AG08395 (cell line): Measurements from ENCODE around the gene S100A16.
A peak's percentile ranks its signal among the peaks of the same experiment; 100 is the strongest.
"Not testable (repeated sequence)": the region's sequence is repeated elsewhere in the genome, so short reads cannot be mapped to it uniquely, and the experiment has no call there.

Experiments
- DNase-seq: peaks from one replicate; pipeline ENCODE4 v3.0.0; 2012; ENCODE audit warnings: mixed read lengths, low spot score

S100A16 gene

GRCh38 chr1:153615406-153615805 is 2.5 kb upstream of the S100A16 start:
- DNase-seq, result no peak

GRCh38 chr1:153614906-153615305 is 2.0 kb upstream of the S100A16 start:
- DNase-seq, result no peak

- peak; percentile 30 for DNase-seq
Measured at GRCh38 chr1:153614189-153614900, 1.4 kb upstream of the S100A16 start.

- no peak for DNase-seq
Measured at GRCh38 chr1:153613406-153613805, 469 bp upstream of the S100A16 start.

GRCh38 chr1:153612111-153612754 is 704 bp downstream of the S100A16 start:
- DNase-seq, result no peak

- no peak for DNase-seq
Measured at GRCh38 chr1:153611356-153611755, 1.6 kb downstream of the S100A16 start.

GRCh38 chr1:153610811-153611301 is 2.1 kb downstream of the S100A16 start:
- DNase-seq, result peak; percentile 36

GRCh38 chr1:153610334-153610733 is 2.6 kb downstream of the S100A16 start:
- DNase-seq, result peak; percentile 28

GRCh38 chr1:153609585-153609907 is 3.4 kb downstream of the S100A16 start:
- no peak for DNase-seq

- peak; percentile 89 for DNase-seq
Measured at GRCh38 chr1:153608742-153609584, 4.0 kb downstream of the S100A16 start.

- no peak for DNase-seq
Measured at GRCh38 chr1:153608089-153608682, 4.8 kb downstream of the S100A16 start.

- no peak for DNase-seq
Measured at GRCh38 chr1:153607381-153607780, 5.6 kb downstream of the S100A16 start.

GRCh38 chr1:153606194-153606593 is 6.7 kb downstream of the S100A16 start:
- no peak for DNase-seq

GRCh38 chr1:153602749-153603148 is 10.2 kb downstream of the S100A16 start:
- DNase-seq, result no peak

- DNase-seq, result no peak
Measured at GRCh38 chr1:153599847-153600246, 13.1 kb downstream of the S100A16 start.

GRCh38 chr1:153598309-153599172 is 14.4 kb downstream of the S100A16 start:
- peak; percentile 76 for DNase-seq

- DNase-seq, result peak; percentile 58
Measured at GRCh38 chr1:153597206-153597605, 15.7 kb downstream of the S100A16 start.

GRCh38 chr1:153592748-153593147 is 20.2 kb downstream of the S100A16 start:
- no peak for DNase-seq

GRCh38 chr1:153588482-153588881 is 24.5 kb downstream of the S100A16 start:
- no peak for DNase-seq

GRCh38 chr1:153588033-153588432 is 24.9 kb downstream of the S100A16 start:
- not testable (repeated sequence) for DNase-seq

- no peak for DNase-seq
Measured at GRCh38 chr1:153587314-153587713, 25.6 kb downstream of the S100A16 start.
